GM12801 (cell line): ENCODE results near the gene SIGLEC12.

Experiments used
- TF ChIP-seq, protein P1 (sequence below): IDR thresholded peaks from one replicate; pipeline ENCODE4 v1.5.1; 2011; ENCODE audit warnings: control low read depth; ENCODE audit not compliant: insufficient read length; ENCODE audit errors: extremely low read depth

Gene SIGLEC12

DNA sequence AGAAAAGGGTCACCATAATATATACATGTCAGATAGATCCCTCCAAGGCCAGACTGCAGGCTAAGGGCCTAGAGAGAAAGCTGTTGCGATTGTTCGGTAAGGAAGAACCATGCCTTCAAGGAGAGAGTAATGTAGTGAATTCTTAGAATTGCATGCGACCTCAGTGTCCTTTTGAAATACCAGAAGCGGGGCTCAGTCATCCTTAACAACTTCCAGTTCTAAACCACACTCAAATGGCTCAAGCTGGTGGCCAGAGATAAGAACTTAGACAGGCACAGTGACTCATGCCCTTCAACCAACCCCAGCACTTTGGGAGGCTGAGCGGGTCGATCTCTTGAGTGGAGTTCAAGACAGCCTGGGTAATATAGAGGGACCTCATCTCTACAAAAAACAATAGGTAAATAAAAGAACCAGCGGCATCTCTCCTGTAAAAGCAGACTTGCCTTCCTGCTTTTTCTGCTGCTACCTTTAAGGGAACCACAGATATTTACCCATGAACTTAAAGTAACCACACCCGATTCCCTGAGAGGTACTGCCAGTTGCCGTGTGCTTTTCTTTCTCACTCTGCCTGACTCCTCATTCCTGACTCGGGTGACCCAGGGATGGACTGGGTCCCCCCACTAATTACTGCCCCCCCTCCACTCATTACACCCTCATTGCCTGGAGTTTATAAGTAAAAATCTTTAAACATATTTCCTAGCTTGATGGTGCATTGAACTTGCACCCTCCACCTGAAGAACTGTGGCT is 45.2 kb upstream of the SIGLEC12 start:
- TF ChIP-seq, protein P1, sequence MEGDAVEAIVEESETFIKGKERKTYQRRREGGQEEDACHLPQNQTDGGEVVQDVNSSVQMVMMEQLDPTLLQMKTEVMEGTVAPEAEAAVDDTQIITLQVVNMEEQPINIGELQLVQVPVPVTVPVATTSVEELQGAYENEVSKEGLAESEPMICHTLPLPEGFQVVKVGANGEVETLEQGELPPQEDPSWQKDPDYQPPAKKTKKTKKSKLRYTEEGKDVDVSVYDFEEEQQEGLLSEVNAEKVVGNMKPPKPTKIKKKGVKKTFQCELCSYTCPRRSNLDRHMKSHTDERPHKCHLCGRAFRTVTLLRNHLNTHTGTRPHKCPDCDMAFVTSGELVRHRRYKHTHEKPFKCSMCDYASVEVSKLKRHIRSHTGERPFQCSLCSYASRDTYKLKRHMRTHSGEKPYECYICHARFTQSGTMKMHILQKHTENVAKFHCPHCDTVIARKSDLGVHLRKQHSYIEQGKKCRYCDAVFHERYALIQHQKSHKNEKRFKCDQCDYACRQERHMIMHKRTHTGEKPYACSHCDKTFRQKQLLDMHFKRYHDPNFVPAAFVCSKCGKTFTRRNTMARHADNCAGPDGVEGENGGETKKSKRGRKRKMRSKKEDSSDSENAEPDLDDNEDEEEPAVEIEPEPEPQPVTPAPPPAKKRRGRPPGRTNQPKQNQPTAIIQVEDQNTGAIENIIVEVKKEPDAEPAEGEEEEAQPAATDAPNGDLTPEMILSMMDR: no peak

DNA sequence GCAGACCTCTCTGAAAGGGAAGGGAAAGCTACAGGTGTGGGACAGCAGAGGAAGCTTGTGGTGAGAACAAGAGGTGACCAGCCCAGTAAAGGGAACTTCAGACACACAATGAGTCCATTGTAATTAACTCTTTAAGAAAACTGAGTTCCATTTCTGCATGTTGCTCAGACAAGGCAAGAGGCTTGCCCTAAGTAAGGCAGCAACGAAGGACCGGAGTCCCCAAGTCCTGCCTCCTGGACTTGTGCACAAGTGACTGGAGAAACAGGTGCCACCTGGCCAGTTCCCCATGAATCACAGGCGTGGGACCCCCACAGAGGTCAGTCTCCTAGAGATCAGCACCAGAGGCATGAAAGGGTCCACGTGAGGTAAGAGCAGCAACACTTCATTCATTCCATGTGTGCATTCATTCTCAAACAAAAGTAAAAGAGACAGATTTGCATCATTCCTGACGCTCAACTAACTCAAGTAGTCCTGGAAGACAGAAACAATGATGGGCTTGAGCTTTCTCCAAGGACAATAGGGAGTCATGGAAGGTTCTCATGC is 44.6 kb upstream of the SIGLEC12 start:
- TF ChIP-seq, protein P1: no peak

DNA sequence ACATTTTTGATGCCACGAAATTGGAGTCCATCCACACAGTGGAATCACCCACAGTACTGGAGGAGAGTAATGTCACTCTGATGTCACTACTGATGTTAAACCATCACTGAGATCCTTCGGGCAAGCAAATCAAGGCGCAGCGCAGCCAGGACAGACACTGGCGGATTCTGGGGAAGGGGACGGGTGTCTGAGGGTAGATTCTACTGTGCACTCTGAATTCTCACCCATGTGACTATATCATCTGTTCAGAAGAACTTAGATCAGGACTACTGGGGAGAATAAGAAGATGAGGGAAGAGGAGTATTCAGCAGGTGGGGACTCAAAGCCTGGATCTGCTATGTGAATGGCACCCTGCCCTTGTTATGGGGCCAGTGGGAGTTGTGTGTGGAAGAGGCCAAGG is 42.4 kb upstream of the SIGLEC12 start:
- TF ChIP-seq, protein P1: no peak

DNA sequence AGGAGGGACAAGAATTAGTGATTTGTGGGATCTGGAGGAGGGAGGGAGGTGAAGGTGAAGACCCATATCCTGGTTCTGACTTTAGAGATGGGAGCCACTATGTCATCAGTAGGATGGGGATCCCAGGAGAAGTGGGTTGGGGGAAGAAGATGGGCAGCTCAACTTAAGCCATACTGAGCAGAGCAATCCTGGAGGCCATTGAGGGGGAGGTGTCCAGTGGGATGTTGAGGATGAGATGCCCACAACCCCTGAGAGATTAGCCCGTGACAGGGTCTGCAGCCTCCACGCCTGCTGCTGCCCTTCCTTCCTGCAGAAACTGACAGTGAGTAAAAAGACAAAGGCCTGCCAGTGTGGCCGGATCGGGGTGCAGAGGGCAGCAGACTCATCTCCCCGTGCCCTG is 41.1 kb upstream of the SIGLEC12 start:
- TF ChIP-seq, protein P1: no peak

DNA sequence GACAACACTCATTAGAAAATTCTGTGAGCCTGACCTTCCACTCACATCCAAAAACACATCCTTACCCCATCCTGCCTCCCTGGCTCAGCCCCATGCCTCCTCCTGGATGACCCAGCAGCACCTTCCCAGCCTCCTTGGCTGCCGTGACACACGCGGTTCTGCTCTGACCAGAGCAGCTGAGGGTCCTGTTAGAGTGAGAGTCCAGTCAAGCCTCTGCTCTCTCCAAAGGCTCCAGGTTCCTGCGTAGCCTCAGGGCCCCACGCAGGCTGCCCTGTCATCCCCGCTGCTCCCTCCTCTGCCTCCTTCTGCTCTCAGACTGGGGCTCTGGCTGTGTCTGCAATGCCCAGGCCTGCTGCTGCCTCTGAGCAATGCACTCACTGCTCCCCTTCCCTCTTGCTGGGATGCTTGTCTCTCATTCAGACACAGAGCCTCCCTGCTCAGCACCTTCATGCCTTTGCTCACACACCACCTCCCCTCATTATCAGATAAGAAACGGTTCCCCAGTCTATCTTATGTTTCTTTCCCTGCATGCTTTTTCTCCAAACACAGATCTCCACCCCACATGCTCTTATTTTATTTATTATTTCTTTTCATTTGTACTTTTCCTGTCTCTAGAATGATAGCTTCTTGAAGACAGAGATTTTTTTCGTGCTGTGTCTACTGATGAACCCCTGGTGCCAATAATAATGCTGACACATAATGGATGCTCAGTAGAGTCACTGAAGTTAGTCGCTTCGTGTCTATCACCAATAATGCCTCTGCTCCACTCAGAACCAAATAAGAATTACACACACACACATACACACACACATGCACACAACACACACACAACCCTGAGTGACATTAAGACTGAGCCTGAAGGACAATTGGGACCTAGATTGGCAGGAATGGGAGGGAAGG is 40.1 kb upstream of the SIGLEC12 start:
- TF ChIP-seq, protein P1: no peak

DNA sequence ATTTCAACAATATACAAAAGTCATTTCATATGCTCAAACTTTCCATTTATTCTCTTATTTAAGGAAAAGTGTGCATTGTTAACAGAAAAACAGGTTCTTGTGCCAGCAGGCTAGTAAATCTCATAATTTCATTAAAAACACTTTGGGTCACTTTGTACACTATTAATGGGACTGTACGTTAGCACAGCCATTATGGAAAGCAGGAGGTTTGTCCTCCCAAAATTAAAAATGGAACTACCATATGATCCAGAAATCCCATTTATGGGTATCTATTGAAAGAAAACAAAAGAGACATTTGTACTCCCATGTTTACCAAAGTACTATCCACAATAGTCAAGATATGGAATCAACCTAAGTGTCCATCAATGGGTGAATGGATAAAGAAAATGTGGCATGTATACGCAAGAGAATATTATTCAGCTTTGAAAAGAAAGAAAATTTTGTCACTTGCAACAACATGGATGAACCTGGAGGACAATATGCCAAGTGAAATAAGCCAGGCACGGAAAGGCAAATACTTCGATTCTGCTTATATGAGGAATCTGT is 38.3 kb upstream of the SIGLEC12 start:
- TF ChIP-seq, protein P1: no peak

DNA sequence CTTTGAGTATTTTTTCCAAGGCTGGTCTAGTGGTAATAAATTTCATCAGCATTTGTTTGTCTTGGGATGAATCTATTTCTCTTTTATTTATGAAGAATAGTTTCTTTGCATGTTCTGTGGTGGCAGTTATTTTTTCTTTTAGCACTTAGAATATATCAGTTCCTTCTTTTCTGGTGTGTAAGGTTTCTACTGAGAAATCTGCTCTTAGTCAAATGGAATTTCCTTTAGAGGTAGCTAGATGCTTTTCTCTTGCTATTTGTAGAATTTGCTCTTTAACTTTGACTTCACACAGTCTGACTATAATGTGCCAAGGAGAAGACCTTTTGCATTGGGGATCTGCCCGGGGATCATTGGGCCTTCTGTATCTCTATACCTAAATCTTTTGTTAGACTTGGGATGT is 33.9 kb upstream of the SIGLEC12 start:
- TF ChIP-seq, protein P1: no peak
